Gastrocnemius medialis (tissue), 4 donors: ENCODE data around the gene FLT1.

Experiments used
- POLR2A ChIP-seq, 2 donors: fragments of 450-650 bp; IDR thresholded peaks; one replicate each; pipeline ENCODE4 v1.6.1; 2017; ENCODE audit warnings: antibody characterized with exemption in 2 of 2, mild to moderate bottlenecking in 2 of 2, moderate library complexity in 2 of 2
- TF ChIP-seq, protein P1 (sequence below), 5 experiments: fragments of 450-650 bp in 3 of 5; fragments of 200-600 bp in 2 of 5; sonication (generic) in 2 of 5; IDR thresholded peaks in 4 of 5; conservative IDR thresholded peaks in 1 of 5; 1 replicate in 4 of 5; 2 replicates in 1 of 5; pipeline ENCODE4 v1.5.1; 2016 to 2019; ENCODE audit warnings: antibody characterized with exemption in 5 of 5, mild to moderate bottlenecking in 3 of 5, moderate library complexity in 3 of 5

DNA sequence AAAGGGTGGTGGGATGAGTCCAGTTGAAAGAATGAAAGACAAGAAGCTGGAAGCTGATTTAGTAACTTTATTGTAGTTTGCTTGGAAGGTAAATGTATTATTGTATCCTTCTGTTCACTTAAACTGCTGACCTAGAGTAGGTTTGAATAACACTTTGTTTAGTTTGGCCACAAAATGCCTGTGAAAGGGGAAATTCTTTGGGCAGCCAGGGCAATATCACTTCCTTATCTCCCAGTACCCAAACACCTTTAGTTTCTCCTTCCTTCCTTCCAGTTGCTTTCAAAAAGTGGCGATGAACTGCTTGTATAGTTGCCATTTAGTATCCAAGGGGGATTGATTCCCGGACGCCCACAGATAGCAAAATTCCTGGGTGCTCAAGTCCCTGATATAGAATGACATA, 236.5 kb downstream of the FLT1 start:
- no peak for TF ChIP-seq POLR2A (IDR thresholded peaks at IDR 0.05)
- TF ChIP-seq, protein P1, sequence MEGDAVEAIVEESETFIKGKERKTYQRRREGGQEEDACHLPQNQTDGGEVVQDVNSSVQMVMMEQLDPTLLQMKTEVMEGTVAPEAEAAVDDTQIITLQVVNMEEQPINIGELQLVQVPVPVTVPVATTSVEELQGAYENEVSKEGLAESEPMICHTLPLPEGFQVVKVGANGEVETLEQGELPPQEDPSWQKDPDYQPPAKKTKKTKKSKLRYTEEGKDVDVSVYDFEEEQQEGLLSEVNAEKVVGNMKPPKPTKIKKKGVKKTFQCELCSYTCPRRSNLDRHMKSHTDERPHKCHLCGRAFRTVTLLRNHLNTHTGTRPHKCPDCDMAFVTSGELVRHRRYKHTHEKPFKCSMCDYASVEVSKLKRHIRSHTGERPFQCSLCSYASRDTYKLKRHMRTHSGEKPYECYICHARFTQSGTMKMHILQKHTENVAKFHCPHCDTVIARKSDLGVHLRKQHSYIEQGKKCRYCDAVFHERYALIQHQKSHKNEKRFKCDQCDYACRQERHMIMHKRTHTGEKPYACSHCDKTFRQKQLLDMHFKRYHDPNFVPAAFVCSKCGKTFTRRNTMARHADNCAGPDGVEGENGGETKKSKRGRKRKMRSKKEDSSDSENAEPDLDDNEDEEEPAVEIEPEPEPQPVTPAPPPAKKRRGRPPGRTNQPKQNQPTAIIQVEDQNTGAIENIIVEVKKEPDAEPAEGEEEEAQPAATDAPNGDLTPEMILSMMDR (IDR thresholded peaks at IDR 0.05 in 4 of 5, conservative IDR thresholded peaks at IDR 0.05 in 1 of 5) = no peak
